Neural cell (in vitro differentiated cells): Measurements from ENCODE around the gene ATG4A. TPM values are rescaled to one million over a fixed set of nuclear protein-coding genes. Genes with fewer than 3 reads are reported as not detected.

Source experiments
- H2AFZ ChIP-seq: fragments of 200-600, 300-800 bp; sonication (generic), shearing (Covaris generic); 2 replicates; pipeline ENCODE4 v1.6.0; 2014; ENCODE audit warnings: low read depth, mild to moderate bottlenecking, antibody characterized with exemption, low read length, moderate library complexity
- H3F3A ChIP-seq: fragments of 200-600 bp; shearing (Covaris generic); 2 replicates; pipeline ENCODE4 v1.6.1; 2016; ENCODE audit warnings: mild to moderate bottlenecking, moderate library complexity, mixed read lengths, antibody characterized with exemption, low read length; ENCODE audit not compliant: insufficient read depth, poor library complexity, severe bottlenecking
- H3K27ac ChIP-seq: fragments of 200-600, 300-800 bp; sonication (generic), shearing (Covaris generic); 2 replicates; pipeline ENCODE4 v1.5.1; 2014; ENCODE audit warnings: mild to moderate bottlenecking, low read length, moderate library complexity
- H3K27me3 ChIP-seq: fragments of 300-800, 200-600 bp; sonication (generic), shearing (Covaris generic); 2 replicates; pipeline ENCODE4 v1.6.0; 2014; ENCODE audit warnings: mild to moderate bottlenecking, low read depth, low read length, moderate library complexity; ENCODE audit not compliant: insufficient read depth
- H3K36me3 ChIP-seq: fragments of 300-800, 200-600 bp; sonication (generic), shearing (Covaris generic); 2 replicates; pipeline ENCODE4 v1.5.1; 2014; ENCODE audit warnings: mild to moderate bottlenecking, antibody characterized with exemption, low read length, moderate library complexity; ENCODE audit not compliant: insufficient read depth
- H3K4me2 ChIP-seq: fragments of 300-800, 200-600 bp; sonication (generic), shearing (Covaris generic); 2 replicates; pipeline ENCODE4 v1.6.0; 2014; ENCODE audit warnings: mild to moderate bottlenecking, low read length
- H3K4me3 ChIP-seq: fragments of 300-800, 200-600 bp; sonication (generic), shearing (Covaris generic); 2 replicates; pipeline ENCODE4 v1.5.1; 2014; ENCODE audit warnings: mild to moderate bottlenecking, low read length, moderate library complexity
- H3K79me2 ChIP-seq: fragments of 200-600 bp; shearing (Covaris generic); replicated peaks from 2 replicates; pipeline ENCODE4 v1.6.0; 2014; ENCODE audit warnings: mild to moderate bottlenecking, low read length, moderate library complexity; ENCODE audit not compliant: insufficient read depth
- H3K9ac ChIP-seq: fragments of 300-800, 200-600 bp; sonication (generic), shearing (Covaris generic); 2 replicates; pipeline ENCODE4 v1.6.1; 2016; ENCODE audit warnings: mild to moderate bottlenecking, low read length, mixed read lengths
- H3K9me2 ChIP-seq: fragments of 200-600 bp; shearing (Covaris generic); 2 replicates; pipeline ENCODE4 v1.6.1; 2016; ENCODE audit warnings: mild to moderate bottlenecking, low read length, mixed read lengths; ENCODE audit not compliant: insufficient read depth
- H3K9me3 ChIP-seq: fragments of 200-600, 300-800 bp; sonication (generic), shearing (Covaris generic); 2 replicates; pipeline ENCODE4 v1.6.1; 2016; ENCODE audit warnings: mild to moderate bottlenecking, mixed run types, low read length, moderate library complexity, mixed read lengths
- H4K20me1 ChIP-seq: fragments of 200-600 bp; shearing (Covaris generic); 2 replicates; pipeline ENCODE4 v1.6.1; 2016; ENCODE audit warnings: mild to moderate bottlenecking, mixed run types; ENCODE audit not compliant: insufficient read depth
- EP300 ChIP-seq: fragments of 450-650 bp; conservative IDR thresholded peaks from 2 replicates; pipeline ENCODE4 v1.6.1; 2014; ENCODE audit warnings: antibody characterized with exemption, mild to moderate bottlenecking, moderate library complexity; ENCODE audit not compliant: poor library complexity, severe bottlenecking
- EZH2 ChIP-seq: fragments of 200-600, 300-800 bp; shearing (Covaris generic), sonication (generic); IDR thresholded peaks from 2 replicates; pipeline ENCODE4 v1.6.1; 2014; ENCODE audit warnings: antibody characterized with exemption, low read length, borderline replicate concordance, mild to moderate bottlenecking; ENCODE audit not compliant: insufficient read depth, poor library complexity, severe bottlenecking
- MXI1 ChIP-seq: fragments of 450-650 bp; conservative IDR thresholded peaks from 2 replicates; pipeline ENCODE4 v1.6.1; 2014; ENCODE audit warnings: antibody characterized with exemption, mild to moderate bottlenecking; ENCODE audit not compliant: poor library complexity, severe bottlenecking
- POLR2AphosphoS5 ChIP-seq: IDR thresholded peaks from 2 replicates; pipeline ENCODE4 v1.6.1; 2012
- RAD21 ChIP-seq: fragments of 450-650 bp; conservative IDR thresholded peaks from 2 replicates; pipeline ENCODE4 v1.6.1; 2014; ENCODE audit warnings: antibody characterized with exemption, mild to moderate bottlenecking, moderate library complexity
- REST ChIP-seq: IDR thresholded peaks from 2 replicates; pipeline ENCODE4 v1.6.1; 2012; ENCODE audit warnings: borderline replicate concordance
- SMC3 ChIP-seq: fragments of 450-650 bp; conservative IDR thresholded peaks from 2 replicates; pipeline ENCODE4 v1.6.1; 2014; ENCODE audit warnings: antibody characterized with exemption, mild to moderate bottlenecking, moderate library complexity; ENCODE audit not compliant: poor library complexity
- TAF1 ChIP-seq: IDR thresholded peaks from 2 replicates; pipeline ENCODE4 v1.6.1; 2012; ENCODE audit warnings: low read depth
- polyA plus RNA-seq: library from polyadenylated mRNA; depleted of rRNA; stranded (reverse); fragments of >200 nt; gene quantifications from 2 replicates; pipeline ENCODE4 v1.2.3, GENCODE V29; 2014
- TF ChIP-seq, protein P1 (sequence below): fragments of 450-650 bp; IDR thresholded peaks from 2 replicates; pipeline ENCODE4 v1.5.1; 2014; ENCODE audit warnings: antibody characterized with exemption, mild to moderate bottlenecking, moderate library complexity; ENCODE audit not compliant: poor library complexity, severe bottlenecking

ATG4A gene
- polyA plus RNA-seq, 1 donor from 2014 or later, result 20.4 TPM

- H3K9ac ChIP-seq, result no peak overlapping the region
- no peaks in the 10 kb centered on the region for H3F3A ChIP-seq
- H3K4me3 ChIP-seq, result no peak overlapping the region
- no peaks in the 10 kb centered on the region for H3K27me3 ChIP-seq
- no peaks in the 10 kb centered on the region for H3K9me2 ChIP-seq
- H3K9me3 ChIP-seq, result no peaks in the 10 kb centered on the region
- no peak overlapping the region for H3K4me2 ChIP-seq
- no peak overlapping the region for H2AFZ ChIP-seq
- no peaks in the 10 kb centered on the region for H4K20me1 ChIP-seq
- no peak overlapping the region for H3K27ac ChIP-seq
- no peaks in the 10 kb centered on the region for H3K79me2 ChIP-seq
- H3K36me3 ChIP-seq, result no peaks in the 10 kb centered on the region
- TF ChIP-seq SMC3, result no peak
- TF ChIP-seq RAD21, result no peak
- no peak for TF ChIP-seq MXI1
- TF ChIP-seq TAF1, result no peak
- TF ChIP-seq, protein P1, sequence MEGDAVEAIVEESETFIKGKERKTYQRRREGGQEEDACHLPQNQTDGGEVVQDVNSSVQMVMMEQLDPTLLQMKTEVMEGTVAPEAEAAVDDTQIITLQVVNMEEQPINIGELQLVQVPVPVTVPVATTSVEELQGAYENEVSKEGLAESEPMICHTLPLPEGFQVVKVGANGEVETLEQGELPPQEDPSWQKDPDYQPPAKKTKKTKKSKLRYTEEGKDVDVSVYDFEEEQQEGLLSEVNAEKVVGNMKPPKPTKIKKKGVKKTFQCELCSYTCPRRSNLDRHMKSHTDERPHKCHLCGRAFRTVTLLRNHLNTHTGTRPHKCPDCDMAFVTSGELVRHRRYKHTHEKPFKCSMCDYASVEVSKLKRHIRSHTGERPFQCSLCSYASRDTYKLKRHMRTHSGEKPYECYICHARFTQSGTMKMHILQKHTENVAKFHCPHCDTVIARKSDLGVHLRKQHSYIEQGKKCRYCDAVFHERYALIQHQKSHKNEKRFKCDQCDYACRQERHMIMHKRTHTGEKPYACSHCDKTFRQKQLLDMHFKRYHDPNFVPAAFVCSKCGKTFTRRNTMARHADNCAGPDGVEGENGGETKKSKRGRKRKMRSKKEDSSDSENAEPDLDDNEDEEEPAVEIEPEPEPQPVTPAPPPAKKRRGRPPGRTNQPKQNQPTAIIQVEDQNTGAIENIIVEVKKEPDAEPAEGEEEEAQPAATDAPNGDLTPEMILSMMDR, result no peak
- no peak for TF ChIP-seq REST
- TF ChIP-seq EP300, result no peak
- TF ChIP-seq POLR2AphosphoS5, result no peak
Observed at GRCh38 chrX:108055546-108055945, 36.0 kb upstream of the ATG4A start.

- no peak overlapping the region for H3K4me2 ChIP-seq
- no peak overlapping the region for H2AFZ ChIP-seq
- no peak for TF ChIP-seq EZH2
- TF ChIP-seq TAF1, result no peak
- no peak for TF ChIP-seq EP300
- no peak for TF ChIP-seq MXI1
- TF ChIP-seq POLR2AphosphoS5, result no peak
- no peak for TF ChIP-seq SMC3
- TF ChIP-seq REST, result no peak
- TF ChIP-seq, protein P1, result no peak
- no peak for TF ChIP-seq RAD21
Observed at GRCh38 chrX:108059801-108060200, 31.8 kb upstream of the ATG4A start.

More at GRCh38 chrX:108059801-108060200, 31.8 kb upstream of the ATG4A start:
- Histone ChIP-seq H3K27ac (no peak overlapping the region), H3K9me2 (no peaks in the 10 kb centered on the region), H3K36me3 (no peaks in the 10 kb centered on the region), H3K27me3 (no peaks in the 10 kb centered on the region), H3K4me3 (no peak overlapping the region), H3K9me3 (no peaks in the 10 kb centered on the region), H3K79me2 (no peaks in the 10 kb centered on the region), H3F3A (no peaks in the 10 kb centered on the region), H3K9ac (no peak overlapping the region), H4K20me1 (no peaks in the 10 kb centered on the region)
